ENCODE data around the gene NTRK2.

- TF ChIP-seq CTCF (IDR thresholded peaks at IDR 0.05) (no peak), POLR2AphosphoS5 (IDR thresholded peaks at IDR 0.05) (no peak)
Measured at GRCh38 chr9:85021686-85022085, 352.2 kb downstream of the NTRK2 start.

Measured in upper lobe of left lung (tissue), 4 donors.